Measurements from ENCODE around the gene FNDC5.

FNDC5 gene

GRCh38 chr1:32858136-32858535 lies 12.6 kb downstream of the FNDC5 start:
- no peak for TF ChIP-seq CTCF (IDR thresholded peaks at IDR 0.05; ENCODE audit: insufficient read depth, low read depth, low read length, missing control alignments)

GRCh38 chr1:32855861-32856617 lies 14.7 kb downstream of the FNDC5 start:
- DNase-seq (ENCODE audit: low read depth), result no peak
- H3K4me3 ChIP-seq (ENCODE audit: low read length), result no peak overlapping the region
- no peak for TF ChIP-seq CTCF (IDR thresholded peaks at IDR 0.05; ENCODE audit: insufficient read depth, low read depth, low read length, missing control alignments)

More at GRCh38 chr1:32858136-32858535, 12.6 kb downstream of the FNDC5 start:
- DNase-seq (ENCODE audit: low read depth), result no peak
- no peak overlapping the region for H3K4me3 ChIP-seq (ENCODE audit: low read length)

GRCh38 chr1:32848354-32849063 lies 22.2 kb downstream of the FNDC5 start:
- no peak for DNase-seq (ENCODE audit: low read depth)
- H3K4me3 ChIP-seq (ENCODE audit: low read length), result no peak overlapping the region
- TF ChIP-seq CTCF (IDR thresholded peaks at IDR 0.05; ENCODE audit: insufficient read depth, low read depth, low read length, missing control alignments), result no peak

- no peak for DNase-seq (ENCODE audit: low read depth)
- H3K4me3 ChIP-seq (ENCODE audit: low read length), result no peak overlapping the region
- TF ChIP-seq CTCF (IDR thresholded peaks at IDR 0.05; ENCODE audit: insufficient read depth, low read depth, low read length, missing control alignments), result no peak
Measured at GRCh38 chr1:32831878-32832277, 38.8 kb downstream of the FNDC5 start.

GRCh38 chr1:32830092-32830852 lies 40.4 kb downstream of the FNDC5 start:
- no peak for DNase-seq (ENCODE audit: low read depth)
- TF ChIP-seq CTCF (IDR thresholded peaks at IDR 0.05; ENCODE audit: insufficient read depth, low read depth, low read length, missing control alignments), result no peak
- no peak overlapping the region for H3K4me3 ChIP-seq (ENCODE audit: low read length)

GRCh38 chr1:32828341-32828740 lies 42.4 kb downstream of the FNDC5 start:
- no peak for DNase-seq (ENCODE audit: low read depth)
- no peak overlapping the region for H3K4me3 ChIP-seq (ENCODE audit: low read length)
- TF ChIP-seq CTCF (IDR thresholded peaks at IDR 0.05; ENCODE audit: insufficient read depth, low read depth, low read length, missing control alignments), result no peak

Measured in epithelial cell of esophagus (primary cell).